LHCN-M2 (cell line): ENCODE results near the gene SENP7. TPM values are rescaled to one million over a fixed set of nuclear protein-coding genes. Genes with fewer than 3 reads are reported as not detected.
"Not testable (repeated sequence)": the region's sequence is repeated elsewhere in the genome, so short reads cannot be mapped to it uniquely, and the experiment has no call there.

Experiments
- DNase-seq: peaks from one replicate; pipeline ENCODE4 v3.0.0-alpha.2; 2012; ENCODE audit warnings: low read depth
- total RNA-seq: library from RNA; depleted of rRNA; stranded (reverse); fragments of >200 nt; gene quantifications from 2 replicates; pipeline ENCODE4 v1.2.3, GENCODE V29; 2014

Gene SENP7
- total RNA-seq, 1 experiment from 2014 or later: 9.2 TPM

DNA sequence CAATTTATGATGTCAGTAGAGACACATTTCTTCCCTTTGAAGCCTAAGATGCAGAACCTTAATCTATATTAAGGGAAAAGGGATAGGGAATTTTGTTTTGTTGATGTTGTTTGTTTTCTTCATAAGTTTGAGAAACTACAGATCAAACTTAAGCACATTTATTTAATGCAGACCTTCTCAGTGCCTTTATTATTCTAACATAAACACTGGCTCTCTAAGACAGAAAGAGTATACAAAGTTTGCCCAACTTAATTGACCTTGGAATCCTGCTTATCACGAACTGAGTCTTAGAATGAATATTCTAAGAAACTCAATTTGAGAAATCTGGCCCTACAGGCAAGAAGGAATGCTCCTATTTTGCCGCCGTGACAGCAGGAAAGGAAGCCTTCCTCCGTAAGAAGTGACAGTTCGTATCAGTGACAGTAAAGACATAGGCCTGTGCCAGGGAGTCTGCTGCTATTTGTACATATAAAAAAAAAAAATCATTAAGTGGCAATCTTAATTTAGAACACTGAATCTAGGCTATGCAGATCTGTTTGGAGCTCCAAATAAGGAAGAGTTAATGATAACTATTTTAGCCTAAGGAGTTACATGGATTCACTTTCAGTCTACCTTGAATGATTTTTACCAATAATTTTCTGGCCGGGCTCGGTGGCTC lies 183.9 kb downstream of the SENP7 start:
- DNase-seq: no peak

DNA sequence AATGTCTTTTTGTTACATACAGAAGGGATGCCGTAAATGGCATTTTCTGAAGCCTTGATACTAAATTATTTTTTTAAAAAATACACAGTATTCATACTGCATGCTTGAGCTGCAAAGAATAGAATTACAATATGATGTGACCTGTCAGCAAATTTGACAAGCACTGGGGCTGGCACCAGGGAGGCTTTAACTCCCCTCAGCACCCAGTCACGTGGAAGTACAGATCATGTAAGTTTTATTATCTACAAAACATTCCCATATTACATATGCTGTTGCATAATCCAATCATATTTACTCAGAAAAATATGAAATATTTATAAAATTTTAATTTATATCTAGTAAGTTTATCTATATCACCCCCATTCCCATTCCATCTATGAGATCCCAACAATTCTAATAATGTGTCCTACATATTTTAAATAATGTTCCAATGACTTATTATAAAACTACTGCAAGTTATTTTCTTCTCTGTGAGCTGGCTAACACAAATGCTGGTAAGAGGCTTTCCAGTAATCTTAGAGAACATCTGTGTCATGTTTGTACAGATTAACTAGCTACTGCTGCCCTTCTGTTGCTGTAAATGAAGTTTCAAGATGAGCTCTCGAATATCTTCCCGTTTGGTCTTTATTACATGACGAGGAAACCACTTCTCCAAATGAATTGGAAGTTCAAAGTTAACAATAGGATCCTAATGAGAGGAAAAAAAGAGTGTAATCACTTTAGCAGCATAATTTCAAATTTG lies 187.4 kb downstream of the SENP7 start:
- DNase-seq: no peak

GRCh38 chr3:101320475-101320874 lies 192.5 kb downstream of the SENP7 start, which contains the start of gene IMPG2:
Gene IMPG2 (minus strand): TSS chr3:101320575. CDS start chr3:101320372, 203 bp downstream.
- DNase-seq: no peak

DNA sequence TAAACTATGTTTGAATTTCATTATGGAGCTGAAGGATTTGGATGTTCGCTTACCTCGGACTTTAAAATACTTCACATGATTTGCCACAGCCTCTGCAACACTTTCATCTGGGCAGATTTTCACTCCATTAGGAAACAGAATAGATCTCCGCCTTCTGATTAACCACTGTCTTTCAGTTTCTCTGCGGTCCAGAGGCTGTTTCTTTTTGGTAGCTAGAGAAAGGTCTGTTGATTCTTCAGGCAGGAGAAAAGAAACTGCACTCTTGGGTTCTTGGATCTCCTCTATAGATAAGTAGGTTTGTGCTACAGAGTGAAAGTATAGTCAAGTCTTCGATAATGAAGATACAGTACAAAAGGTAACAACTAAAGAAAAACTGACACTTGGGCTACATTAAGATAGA lies 193.5 kb downstream of the SENP7 start:
- DNase-seq: no peak

DNA sequence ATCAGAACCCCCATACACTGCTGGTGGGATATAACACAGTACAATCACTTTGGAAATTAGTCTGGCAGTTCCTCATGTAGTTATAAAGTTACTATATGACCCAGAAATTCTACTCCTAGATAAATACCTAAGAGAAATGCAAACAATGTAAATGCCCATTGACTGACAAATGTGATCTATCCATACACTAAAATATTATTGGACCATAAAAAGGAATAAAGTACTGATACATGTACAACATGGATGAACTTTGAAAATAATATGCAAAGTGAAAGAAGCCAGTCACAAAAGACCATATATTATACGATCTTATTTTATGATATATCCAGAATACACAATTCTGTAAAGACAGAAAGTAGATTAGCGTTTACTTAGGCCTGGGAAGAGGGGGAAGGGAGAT lies 200.5 kb downstream of the SENP7 start:
- no peak for DNase-seq

GRCh38 chr3:101311676-101312075 lies 201.3 kb downstream of the SENP7 start:
- no peak for DNase-seq

DNA sequence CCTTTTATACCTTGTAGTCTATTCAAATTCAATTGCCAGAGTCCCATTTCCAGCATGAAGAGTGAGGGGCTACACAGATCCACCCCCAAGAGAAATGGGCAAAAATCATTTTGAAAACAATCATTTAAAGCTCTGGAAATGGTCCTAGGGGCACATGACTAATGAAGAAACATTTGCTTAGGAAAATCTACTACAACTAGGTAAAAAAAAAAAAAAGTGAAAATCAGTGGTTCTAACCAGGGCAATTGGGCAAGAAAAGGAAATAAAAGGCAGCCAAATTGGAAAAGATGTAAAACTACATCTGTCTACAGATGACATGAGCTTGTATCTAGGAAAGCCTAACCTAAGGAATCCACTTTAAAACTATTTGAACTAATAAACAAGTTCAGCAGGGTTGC lies 202.0 kb downstream of the SENP7 start:
- no peak for DNase-seq

- not testable (repeated sequence) for DNase-seq
Measured at GRCh38 chr3:101308147-101308772, 204.8 kb downstream of the SENP7 start.

DNA sequence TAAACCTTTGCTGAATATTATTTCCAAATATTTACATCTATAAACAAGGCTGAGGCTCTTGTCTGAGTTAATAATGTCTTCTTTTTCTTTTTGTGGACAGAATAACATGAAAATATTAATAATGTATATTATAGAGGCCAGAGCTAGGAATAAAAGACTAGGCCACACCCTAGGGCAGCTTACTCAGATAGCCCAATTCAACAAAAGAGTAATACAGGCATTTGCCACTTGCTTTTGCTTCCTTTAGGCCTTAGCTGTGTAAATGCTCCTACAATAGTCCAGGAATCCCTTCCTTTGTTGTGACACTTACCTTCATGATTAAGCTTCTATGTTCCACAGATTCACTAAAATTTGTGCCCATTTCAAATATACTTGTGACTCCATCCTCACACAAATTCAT lies 209.2 kb downstream of the SENP7 start:
- DNase-seq: no peak

DNA sequence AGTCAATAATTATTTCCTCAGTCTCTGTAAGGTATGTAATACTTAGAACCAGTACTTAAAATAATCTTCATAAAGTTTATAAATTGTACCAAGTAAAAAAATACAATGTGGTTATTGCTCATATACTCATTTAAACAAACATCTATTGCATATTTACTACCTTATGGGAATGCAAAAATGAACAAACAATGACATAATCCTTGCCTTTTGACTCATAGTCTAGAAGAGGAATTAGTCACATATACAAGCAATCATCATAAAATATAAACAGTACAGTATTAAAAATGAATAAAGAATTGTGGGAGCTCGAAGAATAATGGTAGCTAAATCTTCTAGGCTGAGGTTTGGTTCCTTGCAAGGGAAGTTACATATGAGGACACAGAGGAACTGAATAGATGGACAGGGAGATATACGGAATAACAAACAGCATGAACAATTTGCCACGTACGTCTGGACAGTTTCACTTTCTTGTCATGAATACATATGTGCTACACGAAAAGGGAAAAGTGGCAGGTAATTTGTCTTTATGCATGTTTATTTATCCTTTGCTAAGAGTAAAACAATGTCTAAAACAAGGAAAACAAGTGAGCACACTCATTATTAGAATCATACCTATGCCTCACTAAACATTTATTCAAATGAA lies 209.8 kb downstream of the SENP7 start:
- peak; percentile 52 for DNase-seq

DNA sequence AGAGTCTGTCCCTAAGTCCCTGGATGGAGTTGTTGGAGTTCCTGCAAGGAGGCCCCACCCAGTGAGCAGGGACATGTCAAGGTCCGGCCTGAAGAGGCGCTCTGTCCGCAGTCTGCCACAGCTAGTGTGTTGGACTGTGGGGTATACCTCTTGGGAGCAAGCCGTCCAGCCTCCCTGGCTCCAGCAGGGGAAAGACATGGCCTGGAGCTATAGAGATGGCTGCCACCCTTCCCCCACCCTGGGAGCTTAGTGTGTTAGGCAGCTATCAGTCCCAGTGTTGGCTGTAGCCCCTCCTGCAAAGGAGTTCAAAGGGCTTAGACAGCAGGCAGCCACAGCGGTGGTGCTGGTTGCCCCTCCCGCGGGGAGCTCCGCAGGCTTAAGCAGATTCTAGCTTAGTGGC lies 212.9 kb downstream of the SENP7 start:
- no peak for DNase-seq

- DNase-seq: no peak
Measured at GRCh38 chr3:101292027-101292426, 221.0 kb downstream of the SENP7 start.

DNA sequence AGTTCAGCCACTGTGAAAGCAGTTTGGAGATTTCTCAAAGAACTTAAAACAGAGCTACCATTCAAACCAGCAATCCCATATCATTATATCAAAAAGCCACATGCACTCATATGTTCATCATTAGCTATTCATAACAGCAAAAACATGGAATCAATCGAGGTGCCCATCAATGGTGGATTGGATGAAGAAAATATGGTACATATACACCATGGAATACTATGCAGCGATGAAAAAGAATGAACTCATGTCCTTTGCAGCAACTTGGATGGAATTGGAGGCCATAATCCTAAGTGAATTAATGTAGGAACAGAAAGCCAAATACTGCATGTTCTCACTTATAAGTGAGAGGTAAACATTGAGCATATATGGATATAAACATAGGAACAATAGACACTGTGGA lies 224.7 kb downstream of the SENP7 start:
- no peak for DNase-seq

DNA sequence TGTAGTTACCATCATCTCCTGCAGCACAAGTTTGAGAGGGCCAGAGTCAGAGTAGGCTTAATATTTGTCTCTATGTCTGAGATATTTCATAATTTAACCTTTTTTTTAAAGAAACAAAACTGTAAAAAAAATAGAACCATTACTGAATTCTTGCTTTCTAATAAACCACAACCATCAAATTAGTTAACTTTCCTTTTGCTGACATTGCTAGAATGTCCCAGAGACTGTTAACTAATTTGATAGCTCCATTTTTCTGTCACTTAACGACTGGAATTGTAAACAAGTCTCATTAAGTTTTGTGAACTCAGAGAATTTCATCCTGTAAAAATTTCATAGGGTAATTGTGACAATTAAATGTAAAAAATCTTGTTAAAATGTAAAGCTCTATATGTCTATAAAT lies 228.3 kb downstream of the SENP7 start:
- no peak for DNase-seq

GRCh38 chr3:101281521-101282030 lies 231.4 kb downstream of the SENP7 start:
- no peak for DNase-seq

- DNase-seq: peak; percentile 46
Measured at GRCh38 chr3:101279765-101280385, 233.1 kb downstream of the SENP7 start.

DNA sequence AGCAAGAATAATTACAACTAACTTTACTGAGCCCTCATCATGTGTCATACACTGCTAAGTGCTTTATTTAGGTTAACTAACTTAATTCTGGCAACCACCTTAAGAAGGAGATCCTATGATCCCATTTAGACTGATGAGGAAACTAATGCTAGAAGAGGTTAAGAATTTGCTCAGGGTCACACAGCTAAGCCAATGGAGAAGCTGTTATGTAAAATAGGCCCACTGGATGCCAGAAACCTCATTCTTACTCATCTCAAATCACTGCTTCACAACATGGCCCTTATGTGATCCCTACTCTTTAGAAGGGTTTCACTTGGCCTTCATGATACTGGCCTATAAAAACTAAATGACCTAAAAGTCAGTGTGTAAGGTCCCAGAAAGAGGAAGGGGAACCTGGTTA lies 233.8 kb downstream of the SENP7 start:
- DNase-seq: peak; percentile 13

DNA sequence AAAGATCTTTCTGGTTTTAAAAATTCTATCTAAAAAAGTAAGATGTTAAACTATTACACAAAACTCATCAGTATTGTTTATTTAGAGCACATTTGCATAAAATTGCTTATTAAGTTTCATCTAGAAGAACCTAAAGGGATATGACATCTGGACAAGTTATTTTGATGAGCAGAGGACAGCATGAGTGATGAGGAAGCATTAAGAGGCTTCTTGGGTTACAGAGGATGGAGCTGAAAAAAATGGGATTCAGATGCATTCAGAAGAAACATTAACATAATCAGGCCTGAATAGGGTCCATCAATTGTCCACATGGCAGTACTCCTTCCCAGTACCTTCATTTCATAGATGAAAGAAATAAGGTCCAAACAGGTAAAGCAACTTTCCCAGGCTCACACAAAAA lies 234.3 kb downstream of the SENP7 start:
- DNase-seq: no peak
